Panc1 (cell line): ENCODE measurements around the gene SETX. TPM values are rescaled to one million over a fixed set of nuclear protein-coding genes. Genes with fewer than 3 reads are reported as not detected.

Experiments
- ATAC-seq: fragments of 200-7000 bp; cut with Tn5 transposase; 2 replicates; pipeline ENCODE4 v1.9.1; 2020; ENCODE audit warnings: mild to moderate bottlenecking, moderate library complexity
- BruUV-seq: library from RNA; stranded (reverse); fragments of 400-500 nt; replicated peaks from 2 replicates; lab custom pipeline; 2021; lab: Mats Ljungman, UMichigan
- CTCF ChIA-PET: fragments of 300-600 bp; sonication (Branson Sonifier 250); formaldehyde crosslinking; loops from one replicate; lab custom pipeline; 2022; ENCODE audit warnings: antibody characterized with exemption; lab: Charles Lee
- POLR2A ChIA-PET: fragments of 300-600 bp; sonication (Branson Sonifier 250); formaldehyde crosslinking; loops from one replicate; lab custom pipeline; 2022; ENCODE audit warnings: antibody characterized with exemption; lab: Charles Lee
- DNase-seq: peaks from one replicate; pipeline ENCODE4 v3.0.0-alpha.2; 2010; ENCODE audit warnings: low read depth, low spot score
- H3K27ac ChIP-seq: 2 replicates; pipeline ENCODE4 v1.5.1; 2011; ENCODE audit warnings: mild to moderate bottlenecking, low read length, inconsistent platforms
- H3K27me3 ChIP-seq: fragments of 200-500 bp; sonication (Bioruptor generic); 2 replicates; pipeline ENCODE4 v1.6.0; 2014; ENCODE audit warnings: low read length, inconsistent platforms; ENCODE audit not compliant: control insufficient read depth, insufficient read depth
- H3K36me3 ChIP-seq: fragments of 200-500 bp; sonication (Bioruptor generic); 2 replicates; pipeline ENCODE4 v1.5.1; 2014; ENCODE audit warnings: inconsistent platforms, mild to moderate bottlenecking, low read length, moderate library complexity; ENCODE audit not compliant: control insufficient read depth, insufficient read depth
- H3K4me1 ChIP-seq: 2 replicates; pipeline ENCODE4 v1.5.1; 2011; ENCODE audit warnings: inconsistent platforms, mild to moderate bottlenecking, low read length, moderate library complexity; ENCODE audit not compliant: control insufficient read depth, insufficient read depth
- H3K4me3 ChIP-seq, 2 experiments: 2 replicates each; pipeline ENCODE4 v1.5.1; 2011 to 2012; ENCODE audit warnings: low read depth in 2 of 2, low read length in 2 of 2, mild to moderate bottlenecking in 2 of 2, inconsistent platforms in 1 of 2, moderate library complexity in 1 of 2
- H3K9me3 ChIP-seq: fragments of 200-500 bp; sonication (Bioruptor generic); 2 replicates; pipeline ENCODE4 v1.5.1; 2014; ENCODE audit warnings: low read depth, mild to moderate bottlenecking, inconsistent platforms, low read length, moderate library complexity; ENCODE audit not compliant: control insufficient read depth, insufficient read depth
- POLR2AphosphoS5 ChIP-seq: IDR thresholded peaks from 2 replicates; pipeline ENCODE4 v1.6.1; 2012; ENCODE audit warnings: mild to moderate bottlenecking, low read depth, low read length, moderate library complexity
- SIN3A ChIP-seq: IDR thresholded peaks from 2 replicates; pipeline ENCODE4 v1.6.1; 2012; ENCODE audit warnings: low read depth, mild to moderate bottlenecking, low read length, moderate library complexity, borderline replicate concordance; ENCODE audit not compliant: insufficient read depth
- TCF7L2 ChIP-seq: IDR thresholded peaks from 2 replicates; pipeline ENCODE4 v1.6.1; 2011; ENCODE audit warnings: mild to moderate bottlenecking, low read depth, low read length, inconsistent platforms
- in situ Hi-C: cut with HindIII; loops from 2 replicates; pipeline ENCODE4 v1.10.0; 2016; ENCODE audit warnings: low sequenced_read_pairs, low pct_unique_long_range_greater_than_20kb
- intact Hi-C: fragments of 100-400 bp; cut with micrococcal nuclease; formaldehyde crosslinking; loops from one replicate; pipeline ENCODE4 v1.10.0; 2022; ENCODE audit not compliant: unreplicated experiment
- total RNA-seq: library from RNA; stranded (reverse); gene quantifications from one replicate; pipeline ENCODE4 v1.2.1, GENCODE V29; 2021; ENCODE audit not compliant: unreplicated experiment
- TF ChIP-seq, protein P1 (sequence below): fragments of 450-650 bp; IDR thresholded peaks from 2 replicates; pipeline ENCODE4 v1.5.1; 2017; ENCODE audit warnings: mild to moderate bottlenecking
- TF ChIP-seq, protein P2 (sequence below), 2 experiments: IDR thresholded peaks; 2 replicates each; pipeline ENCODE4 v1.6.1; 2011 to 2012; ENCODE audit warnings: low read depth in 2 of 2, control low read depth in 1 of 2, low read length in 1 of 2, mild to moderate bottlenecking in 1 of 2, moderate library complexity in 1 of 2; ENCODE audit not compliant: insufficient read depth in 1 of 2

SETX gene
- total RNA-seq, 1 experiment from 2014 or later, result 28.1 TPM

DNA sequence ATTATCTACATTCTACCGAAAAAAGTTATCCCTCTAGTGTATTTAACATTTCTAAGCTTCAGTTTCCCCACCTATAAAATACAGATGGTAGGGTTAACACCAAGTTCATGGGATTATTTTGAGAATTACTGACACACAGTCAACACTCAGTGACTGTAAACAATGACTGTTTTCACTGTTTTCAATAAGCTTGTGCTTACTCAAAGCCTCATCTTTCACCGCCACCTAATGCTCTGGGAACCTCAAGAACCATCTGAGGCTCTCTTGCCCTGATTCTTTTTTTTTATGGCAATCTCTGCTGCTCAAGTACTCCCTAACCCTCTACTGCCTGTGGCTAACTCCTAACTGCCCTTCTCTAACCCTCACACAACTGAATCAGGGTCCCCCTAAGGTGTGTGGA is 59.6 kb downstream of the SETX start:
- TF ChIP-seq SIN3A (no peak), POLR2AphosphoS5 (no peak), TCF7L2 (no peak)
- TF ChIP-seq, protein P1, sequence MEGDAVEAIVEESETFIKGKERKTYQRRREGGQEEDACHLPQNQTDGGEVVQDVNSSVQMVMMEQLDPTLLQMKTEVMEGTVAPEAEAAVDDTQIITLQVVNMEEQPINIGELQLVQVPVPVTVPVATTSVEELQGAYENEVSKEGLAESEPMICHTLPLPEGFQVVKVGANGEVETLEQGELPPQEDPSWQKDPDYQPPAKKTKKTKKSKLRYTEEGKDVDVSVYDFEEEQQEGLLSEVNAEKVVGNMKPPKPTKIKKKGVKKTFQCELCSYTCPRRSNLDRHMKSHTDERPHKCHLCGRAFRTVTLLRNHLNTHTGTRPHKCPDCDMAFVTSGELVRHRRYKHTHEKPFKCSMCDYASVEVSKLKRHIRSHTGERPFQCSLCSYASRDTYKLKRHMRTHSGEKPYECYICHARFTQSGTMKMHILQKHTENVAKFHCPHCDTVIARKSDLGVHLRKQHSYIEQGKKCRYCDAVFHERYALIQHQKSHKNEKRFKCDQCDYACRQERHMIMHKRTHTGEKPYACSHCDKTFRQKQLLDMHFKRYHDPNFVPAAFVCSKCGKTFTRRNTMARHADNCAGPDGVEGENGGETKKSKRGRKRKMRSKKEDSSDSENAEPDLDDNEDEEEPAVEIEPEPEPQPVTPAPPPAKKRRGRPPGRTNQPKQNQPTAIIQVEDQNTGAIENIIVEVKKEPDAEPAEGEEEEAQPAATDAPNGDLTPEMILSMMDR, result no peak
- TF ChIP-seq, protein P2, sequence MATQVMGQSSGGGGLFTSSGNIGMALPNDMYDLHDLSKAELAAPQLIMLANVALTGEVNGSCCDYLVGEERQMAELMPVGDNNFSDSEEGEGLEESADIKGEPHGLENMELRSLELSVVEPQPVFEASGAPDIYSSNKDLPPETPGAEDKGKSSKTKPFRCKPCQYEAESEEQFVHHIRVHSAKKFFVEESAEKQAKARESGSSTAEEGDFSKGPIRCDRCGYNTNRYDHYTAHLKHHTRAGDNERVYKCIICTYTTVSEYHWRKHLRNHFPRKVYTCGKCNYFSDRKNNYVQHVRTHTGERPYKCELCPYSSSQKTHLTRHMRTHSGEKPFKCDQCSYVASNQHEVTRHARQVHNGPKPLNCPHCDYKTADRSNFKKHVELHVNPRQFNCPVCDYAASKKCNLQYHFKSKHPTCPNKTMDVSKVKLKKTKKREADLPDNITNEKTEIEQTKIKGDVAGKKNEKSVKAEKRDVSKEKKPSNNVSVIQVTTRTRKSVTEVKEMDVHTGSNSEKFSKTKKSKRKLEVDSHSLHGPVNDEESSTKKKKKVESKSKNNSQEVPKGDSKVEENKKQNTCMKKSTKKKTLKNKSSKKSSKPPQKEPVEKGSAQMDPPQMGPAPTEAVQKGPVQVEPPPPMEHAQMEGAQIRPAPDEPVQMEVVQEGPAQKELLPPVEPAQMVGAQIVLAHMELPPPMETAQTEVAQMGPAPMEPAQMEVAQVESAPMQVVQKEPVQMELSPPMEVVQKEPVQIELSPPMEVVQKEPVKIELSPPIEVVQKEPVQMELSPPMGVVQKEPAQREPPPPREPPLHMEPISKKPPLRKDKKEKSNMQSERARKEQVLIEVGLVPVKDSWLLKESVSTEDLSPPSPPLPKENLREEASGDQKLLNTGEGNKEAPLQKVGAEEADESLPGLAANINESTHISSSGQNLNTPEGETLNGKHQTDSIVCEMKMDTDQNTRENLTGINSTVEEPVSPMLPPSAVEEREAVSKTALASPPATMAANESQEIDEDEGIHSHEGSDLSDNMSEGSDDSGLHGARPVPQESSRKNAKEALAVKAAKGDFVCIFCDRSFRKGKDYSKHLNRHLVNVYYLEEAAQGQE (IDR thresholded peaks at IDR 0.05; ENCODE audit: insufficient read depth in 1 of 2, low read depth in 2 of 2, low read length in 1 of 2), result no peak
- ChIA-PET POLR2A (no interaction called here), CTCF (no interaction called here)
- no peak for ATAC-seq
- intact Hi-C loops (no loop called here), in situ Hi-C loops (no loop called here)
- H3K9me3 ChIP-seq, result no peaks in the 10 kb centered on the region
- no TSS peak for BruUV-seq
- H3K4me1 ChIP-seq, result no peaks in the 10 kb centered on the region
- no peak overlapping the region for H3K4me3 ChIP-seq
- no peaks in the 10 kb centered on the region for H3K27me3 ChIP-seq
- no peak overlapping the region for H3K27ac ChIP-seq
- DNase-seq, result no peak
- peaks cover 35% of the 10 kb centered on the region for H3K36me3 ChIP-seq

DNA sequence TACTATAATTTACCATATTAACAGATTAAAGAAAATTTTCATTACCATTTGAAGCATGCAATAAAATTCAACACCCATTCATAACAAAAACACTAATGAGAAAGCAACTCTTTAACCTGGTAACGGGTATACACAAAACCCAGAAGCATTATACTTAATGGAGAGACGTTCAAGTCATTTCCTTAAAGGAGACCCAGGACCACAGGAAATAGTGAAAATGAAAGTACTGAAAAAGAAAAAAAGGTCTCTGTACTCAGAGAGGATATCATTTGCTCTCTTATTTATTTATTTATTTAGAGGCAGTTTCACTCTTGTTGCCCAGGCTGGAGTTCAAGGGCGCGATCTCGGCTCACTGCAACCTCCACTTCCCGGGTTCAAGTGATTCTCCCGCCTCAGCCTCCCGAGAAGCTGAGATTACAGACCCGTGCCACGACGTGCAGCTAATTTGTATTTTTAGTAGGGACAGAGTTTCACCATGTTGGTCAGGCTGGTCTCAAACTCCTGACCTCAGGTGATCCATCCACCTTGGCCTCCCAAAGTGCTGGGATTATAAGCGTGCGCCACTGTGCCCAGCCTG is 61.6 kb downstream of the SETX start:
- TF ChIP-seq SIN3A (no peak), POLR2AphosphoS5 (no peak), TCF7L2 (no peak)
- TF ChIP-seq, protein P1, result no peak
- TF ChIP-seq, protein P2 (IDR thresholded peaks at IDR 0.05; ENCODE audit: insufficient read depth in 1 of 2, low read depth in 2 of 2, low read length in 1 of 2), result no peak
- ChIA-PET POLR2A (no interaction called here), CTCF (no interaction called here)
- DNase-seq (no peak), ATAC-seq (no peak)
- Histone ChIP-seq H3K36me3 (peaks cover 28% of the 10 kb centered on the region), H3K4me3 (no peak overlapping the region), H3K9me3 (no peaks in the 10 kb centered on the region), H3K27me3 (no peaks in the 10 kb centered on the region), H3K4me1 (no peaks in the 10 kb centered on the region), H3K27ac (no peak overlapping the region)
- no TSS peak for BruUV-seq
- intact Hi-C loops, result no loop called here
- in situ Hi-C loops, result no loop called here
